ENCODE results near the gene MTCL1. TPM values are rescaled to one million over a fixed set of nuclear protein-coding genes. Genes with fewer than 3 reads are reported as not detected.

The MTCL1 gene
- polyA plus RNA-seq, 1 experiment, result 29.8 TPM

DNA sequence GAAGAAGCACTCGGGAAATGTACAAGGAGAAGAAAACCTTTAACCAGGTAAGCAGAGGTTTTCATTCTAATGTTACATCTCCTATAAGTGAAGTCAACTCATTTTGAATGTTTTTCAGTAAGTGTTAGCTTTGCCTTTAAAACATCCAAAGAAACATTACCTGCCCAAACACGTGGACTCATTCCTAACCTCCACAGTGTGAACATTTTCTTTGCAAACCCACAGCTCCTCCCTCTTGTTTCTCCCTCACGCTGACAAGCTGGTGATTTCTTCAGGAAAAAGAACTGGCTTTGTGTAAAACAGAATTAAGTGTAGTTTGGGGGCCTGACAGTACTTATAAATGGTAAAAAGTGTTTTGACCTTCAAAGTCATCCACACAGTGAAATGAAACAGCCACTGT lies 72.5 kb downstream of the MTCL1 start:
- no peak for DNase-seq (ENCODE audit: low read depth)
- ChIA-PET CTCF (interaction anchor here (1.4 kb wide), 2 partner anchors 9 to 204 kb away, joined by 4 to 6 read pairs; no protein-coding TSS in a partner anchor), POLR2A (no interaction called here)
- H3K4me3 ChIP-seq (ENCODE audit: low read depth, low read length), result no peak overlapping the region
- no peaks in the 10 kb centered on the region for H3K27me3 ChIP-seq (ENCODE audit: control insufficient read depth, insufficient read depth, low read length)
- H3K36me3 ChIP-seq (ENCODE audit: control insufficient read depth, insufficient read depth, low read length), result peaks cover 35% of the 10 kb centered on the region
- TF ChIP-seq, protein P1, sequence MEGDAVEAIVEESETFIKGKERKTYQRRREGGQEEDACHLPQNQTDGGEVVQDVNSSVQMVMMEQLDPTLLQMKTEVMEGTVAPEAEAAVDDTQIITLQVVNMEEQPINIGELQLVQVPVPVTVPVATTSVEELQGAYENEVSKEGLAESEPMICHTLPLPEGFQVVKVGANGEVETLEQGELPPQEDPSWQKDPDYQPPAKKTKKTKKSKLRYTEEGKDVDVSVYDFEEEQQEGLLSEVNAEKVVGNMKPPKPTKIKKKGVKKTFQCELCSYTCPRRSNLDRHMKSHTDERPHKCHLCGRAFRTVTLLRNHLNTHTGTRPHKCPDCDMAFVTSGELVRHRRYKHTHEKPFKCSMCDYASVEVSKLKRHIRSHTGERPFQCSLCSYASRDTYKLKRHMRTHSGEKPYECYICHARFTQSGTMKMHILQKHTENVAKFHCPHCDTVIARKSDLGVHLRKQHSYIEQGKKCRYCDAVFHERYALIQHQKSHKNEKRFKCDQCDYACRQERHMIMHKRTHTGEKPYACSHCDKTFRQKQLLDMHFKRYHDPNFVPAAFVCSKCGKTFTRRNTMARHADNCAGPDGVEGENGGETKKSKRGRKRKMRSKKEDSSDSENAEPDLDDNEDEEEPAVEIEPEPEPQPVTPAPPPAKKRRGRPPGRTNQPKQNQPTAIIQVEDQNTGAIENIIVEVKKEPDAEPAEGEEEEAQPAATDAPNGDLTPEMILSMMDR (IDR thresholded peaks at IDR 0.05; ENCODE audit: insufficient read depth, low read depth, low read length), result no peak

DNA sequence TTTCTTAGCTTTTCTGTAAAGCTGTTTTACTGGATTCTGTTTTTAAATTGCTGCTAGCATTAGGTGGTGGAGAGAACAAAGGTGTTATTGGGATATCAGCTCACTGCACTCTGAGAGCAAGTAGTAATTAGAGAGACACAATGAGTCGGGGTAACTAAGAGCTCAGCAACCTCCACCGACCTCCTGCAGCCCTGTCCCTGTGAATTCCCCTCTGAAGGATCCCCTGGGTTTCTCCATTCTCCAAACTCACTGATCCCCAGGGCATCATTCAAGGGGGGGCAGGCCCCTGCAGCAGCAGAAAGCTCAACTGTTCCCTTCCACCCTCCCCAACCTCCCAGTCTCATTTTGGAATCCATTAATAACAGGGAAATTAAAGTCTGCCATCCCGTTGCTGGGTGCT lies 73.0 kb downstream of the MTCL1 start:
- POLR2A ChIA-PET, result no interaction called here
- TF ChIP-seq, protein P1 (IDR thresholded peaks at IDR 0.05; ENCODE audit: insufficient read depth, low read depth, low read length), result no peak
- Histone ChIP-seq H3K4me3 (ENCODE audit: low read depth, low read length) (no peak overlapping the region), H3K27me3 (ENCODE audit: control insufficient read depth, insufficient read depth, low read length) (no peaks in the 10 kb centered on the region), H3K36me3 (ENCODE audit: control insufficient read depth, insufficient read depth, low read length) (peaks cover 38% of the 10 kb centered on the region)
- DNase-seq (ENCODE audit: low read depth), result no peak
- CTCF ChIA-PET, result interaction anchor here (1.4 kb wide), 2 partner anchors 8 to 204 kb away, joined by 4 to 6 read pairs; no protein-coding TSS in a partner anchor

DNA sequence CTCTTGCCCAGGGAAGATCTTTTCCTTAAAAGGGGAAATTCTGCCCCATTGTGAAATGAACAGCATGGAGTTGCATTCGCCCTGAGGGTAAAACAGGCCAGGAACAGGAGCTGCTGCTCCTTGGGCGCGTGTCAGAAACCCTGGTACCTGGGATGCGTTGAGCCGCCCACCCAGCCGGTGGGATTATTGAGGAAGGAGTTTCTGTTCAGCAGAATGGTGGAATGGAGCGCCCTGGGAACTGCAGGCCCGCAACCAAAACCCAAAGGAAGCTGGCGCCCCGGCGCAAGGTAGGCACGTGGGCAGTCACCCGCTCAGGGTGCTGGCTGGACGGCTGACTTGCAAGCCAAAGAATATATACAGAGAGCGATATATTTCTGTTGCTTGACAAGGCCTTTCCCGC lies 73.5 kb downstream of the MTCL1 start:
- Histone ChIP-seq H3K4me3 (ENCODE audit: low read depth, low read length) (no peak overlapping the region), H3K36me3 (ENCODE audit: control insufficient read depth, insufficient read depth, low read length) (peaks cover 42% of the 10 kb centered on the region), H3K27me3 (ENCODE audit: control insufficient read depth, insufficient read depth, low read length) (no peaks in the 10 kb centered on the region)
- TF ChIP-seq, protein P1 (IDR thresholded peaks at IDR 0.05; ENCODE audit: insufficient read depth, low read depth, low read length), result no peak
- no peak for DNase-seq (ENCODE audit: low read depth)
- CTCF ChIA-PET, result interaction anchor here (1.4 kb wide), 1 partner anchor 8 kb away, joined by 6 read pairs; no protein-coding TSS in a partner anchor
- POLR2A ChIA-PET, result no interaction called here

DNA sequence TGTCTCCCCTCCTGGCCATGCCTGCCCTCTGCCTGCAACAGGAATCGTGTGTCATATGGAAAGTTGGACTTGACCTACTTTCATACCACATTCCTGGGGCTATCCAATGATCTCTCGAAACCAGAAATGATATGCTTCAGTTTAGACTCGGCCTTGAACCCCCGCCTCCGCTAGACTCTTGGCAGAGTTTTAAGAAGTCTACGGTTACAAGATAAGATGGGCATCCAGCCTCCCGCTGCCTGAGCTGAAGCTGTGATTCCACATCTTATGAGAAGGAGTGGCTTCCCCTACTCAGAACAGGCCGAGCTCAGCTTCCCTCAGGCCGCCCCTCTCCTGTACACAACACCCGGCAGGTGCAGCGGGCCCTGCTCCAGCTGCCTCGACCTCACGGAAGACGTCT lies 73.9 kb downstream of the MTCL1 start:
- ChIA-PET CTCF (no interaction called here), POLR2A (no interaction called here)
- DNase-seq (ENCODE audit: low read depth), result no peak
- H3K4me3 ChIP-seq (ENCODE audit: low read depth, low read length), result no peak overlapping the region
- TF ChIP-seq, protein P1 (IDR thresholded peaks at IDR 0.05; ENCODE audit: insufficient read depth, low read depth, low read length), result no peak
- H3K36me3 ChIP-seq (ENCODE audit: control insufficient read depth, insufficient read depth, low read length), result peaks cover 46% of the 10 kb centered on the region
- H3K27me3 ChIP-seq (ENCODE audit: control insufficient read depth, insufficient read depth, low read length), result no peaks in the 10 kb centered on the region

DNA sequence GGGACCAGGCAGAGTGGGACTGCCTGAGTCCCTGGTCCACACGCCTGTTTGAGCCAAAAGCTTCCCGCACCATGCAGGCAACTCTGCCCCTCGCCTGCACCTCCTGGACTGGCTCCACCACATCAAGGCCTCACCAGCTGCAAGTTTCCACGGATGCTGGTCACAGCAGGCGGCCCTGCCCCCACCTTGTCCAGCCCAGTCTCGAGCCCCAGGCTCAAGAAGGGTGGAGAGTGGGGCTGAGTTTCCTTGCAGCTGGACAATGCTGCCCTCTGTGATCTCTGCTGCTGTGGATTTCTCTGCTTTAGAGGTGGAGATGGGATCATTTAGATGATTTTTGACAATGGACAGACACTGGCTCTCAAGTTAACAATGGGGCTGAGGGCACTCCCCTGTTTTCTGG lies 74.9 kb downstream of the MTCL1 start:
- DNase-seq (ENCODE audit: low read depth), result no peak
- no peak overlapping the region for H3K4me3 ChIP-seq (ENCODE audit: low read depth, low read length)
- no peaks in the 10 kb centered on the region for H3K27me3 ChIP-seq (ENCODE audit: control insufficient read depth, insufficient read depth, low read length)
- peaks cover 50% of the 10 kb centered on the region for H3K36me3 ChIP-seq (ENCODE audit: control insufficient read depth, insufficient read depth, low read length)
- ChIA-PET CTCF (interaction anchor here (1.7 kb wide), 1 partner anchor 9 kb away, joined by 4 read pairs; no protein-coding TSS in a partner anchor), POLR2A (no interaction called here)
- TF ChIP-seq, protein P1 (IDR thresholded peaks at IDR 0.05; ENCODE audit: insufficient read depth, low read depth, low read length), result no peak

Data from BJ (cell line).